Measurements from ENCODE around the gene LTBP3. TPM values are rescaled to one million over a fixed set of nuclear protein-coding genes. Genes with fewer than 3 reads are reported as not detected.

LTBP3 gene
- total and polyA plus RNA-seq, 9 of the 15 experiments (the other 6 are each of a cell fraction or from before 2014, with no cell fraction given): 0.06 to 20.5 (median 4.8) TPM

- TF ChIP-seq ZC3H4 (CRISPR knock-in tag; IDR thresholded peaks at IDR 0.05; ENCODE audit: borderline replicate concordance): peak; percentile 100
- no peak for TF ChIP-seq NEUROD1 (IDR thresholded peaks at IDR 0.05; ENCODE audit: borderline replicate concordance, low read depth, low read length, partially characterized antibody)
- TF ChIP-seq NFRKB (IDR thresholded peaks at IDR 0.05; ENCODE audit: low read depth): no peak
- peak; percentile 41 to 54 for TF ChIP-seq AFF1 (IDR thresholded peaks at IDR 0.05; ENCODE audit: low read depth in 1 of 2, partially characterized antibody in 2 of 2)
- TF ChIP-seq PRPF4 (IDR thresholded peaks at IDR 0.05; ENCODE audit: insufficient read depth, low read depth, low read length, poor library complexity, severe bottlenecking): peak; percentile 19
- peak; percentile 62 for TF ChIP-seq ZNF444 (CRISPR knock-in tag; IDR thresholded peaks at IDR 0.05)
- TF ChIP-seq FOXP1 (CRISPR knock-in tag; IDR thresholded peaks at IDR 0.05): peak; percentile 52; the same call in 1 of the 2 replicates
- peak; percentile 75 to 80 for TF ChIP-seq TEAD1 (CRISPR knock-in tag; IDR thresholded peaks at IDR 0.05)
- peak; percentile 94 for TF ChIP-seq POLR2A (conservative IDR thresholded peaks at IDR 0.05)
- peak; percentile 97 for TF ChIP-seq AFF4 (CRISPR knock-in tag; IDR thresholded peaks at IDR 0.05)
- TF ChIP-seq ZC3H8 (IDR thresholded peaks at IDR 0.05): peak; percentile 65; the same call in 1 of the 2 replicates
- TF ChIP-seq RBM15 (IDR thresholded peaks at IDR 0.05; ENCODE audit: insufficient read depth, low read length): no peak
- no peak for TF ChIP-seq ZNF121 (CRISPR knock-in tag; conservative IDR thresholded peaks at IDR 0.05)
- peak; percentile 99 for TF ChIP-seq POLR2AphosphoS5 (IDR thresholded peaks at IDR 0.05; ENCODE audit: control insufficient read depth, insufficient read depth, low read depth, low read length)
- TF ChIP-seq HMG20A (CRISPR knock-in tag; conservative IDR thresholded peaks at IDR 0.05): peak; percentile 18; the same call in 1 of the 2 replicates
- peak; percentile 84 for TF ChIP-seq CEBPB (tag; IDR thresholded peaks at IDR 0.05)
Measured at GRCh38 chr11:65502555-65503367, 55.4 kb downstream of the LTBP3 start (continued).
